ENCODE measurements around the gene EPHB3. TPM values are rescaled to one million over a fixed set of nuclear protein-coding genes. Genes with fewer than 3 reads are reported as not detected.
"Not testable (repeated sequence)": the region's sequence is repeated elsewhere in the genome, so short reads cannot be mapped to it uniquely, and the experiment has no call there.

Gene EPHB3
- total RNA-seq, 1 donor from 2014 or later: 7.2 TPM

DNA sequence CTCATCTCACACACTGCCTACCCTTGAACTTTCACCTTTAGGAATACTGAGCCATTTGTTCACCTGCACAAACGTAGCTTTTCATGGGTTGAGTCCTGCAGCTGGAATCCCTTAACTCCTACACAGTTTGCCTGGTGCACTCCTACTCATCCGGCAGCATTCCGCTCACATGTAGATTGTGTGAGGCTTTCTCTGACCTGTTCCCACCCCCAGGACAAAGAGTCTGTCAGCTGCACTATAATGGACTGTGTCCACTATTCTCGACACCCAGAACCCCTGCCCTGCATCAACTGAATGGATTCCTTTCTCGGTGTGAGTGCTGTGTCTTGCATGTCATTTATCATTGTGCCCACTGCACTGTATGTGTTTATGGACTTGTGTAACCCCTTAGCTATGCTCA, 54.9 kb downstream of the EPHB3 start:
- TF ChIP-seq, protein P1, sequence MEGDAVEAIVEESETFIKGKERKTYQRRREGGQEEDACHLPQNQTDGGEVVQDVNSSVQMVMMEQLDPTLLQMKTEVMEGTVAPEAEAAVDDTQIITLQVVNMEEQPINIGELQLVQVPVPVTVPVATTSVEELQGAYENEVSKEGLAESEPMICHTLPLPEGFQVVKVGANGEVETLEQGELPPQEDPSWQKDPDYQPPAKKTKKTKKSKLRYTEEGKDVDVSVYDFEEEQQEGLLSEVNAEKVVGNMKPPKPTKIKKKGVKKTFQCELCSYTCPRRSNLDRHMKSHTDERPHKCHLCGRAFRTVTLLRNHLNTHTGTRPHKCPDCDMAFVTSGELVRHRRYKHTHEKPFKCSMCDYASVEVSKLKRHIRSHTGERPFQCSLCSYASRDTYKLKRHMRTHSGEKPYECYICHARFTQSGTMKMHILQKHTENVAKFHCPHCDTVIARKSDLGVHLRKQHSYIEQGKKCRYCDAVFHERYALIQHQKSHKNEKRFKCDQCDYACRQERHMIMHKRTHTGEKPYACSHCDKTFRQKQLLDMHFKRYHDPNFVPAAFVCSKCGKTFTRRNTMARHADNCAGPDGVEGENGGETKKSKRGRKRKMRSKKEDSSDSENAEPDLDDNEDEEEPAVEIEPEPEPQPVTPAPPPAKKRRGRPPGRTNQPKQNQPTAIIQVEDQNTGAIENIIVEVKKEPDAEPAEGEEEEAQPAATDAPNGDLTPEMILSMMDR (IDR thresholded peaks at IDR 0.05): no peak
- Mint-ChIP-seq H3K27ac (ENCODE audit: unreplicated experiment) (no peak overlapping the region), H3K4me1 (ENCODE audit: low read depth) (peaks cover 10% of the 10 kb centered on the region), H3K9me3 (ENCODE audit: low read depth) (no peaks in the 10 kb centered on the region), H3K4me3 (ENCODE audit: unreplicated experiment) (no peak overlapping the region), H3K36me3 (ENCODE audit: low read depth) (no peaks in the 10 kb centered on the region), H3K27me3 (ENCODE audit: low read depth) (peaks cover 11% of the 10 kb centered on the region)
- no peak for DNase-seq (ENCODE audit: low spot score)

DNA sequence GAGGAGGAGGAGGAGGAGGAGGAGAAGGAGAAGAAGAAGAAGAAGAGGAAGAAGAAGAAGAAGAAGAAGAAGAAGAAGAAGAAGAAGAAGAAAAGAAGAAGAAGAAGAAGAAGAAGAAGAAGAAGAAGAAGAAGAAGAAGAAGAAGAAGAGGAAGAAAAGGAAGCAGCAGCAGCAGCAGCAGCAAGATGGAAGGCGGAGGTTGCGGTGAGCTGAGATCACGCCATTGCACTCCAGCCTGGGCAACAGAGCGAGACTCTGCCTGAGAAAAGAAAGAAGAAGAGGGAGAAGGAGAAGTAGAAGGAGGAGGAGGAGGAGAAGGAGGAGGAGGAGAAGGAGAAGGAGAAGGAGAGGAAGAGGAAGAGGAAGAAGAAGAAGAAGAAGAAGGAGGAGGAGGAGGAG, 55.7 kb downstream of the EPHB3 start:
- not testable (repeated sequence) for H3K9me3 Mint-ChIP-seq (ENCODE audit: low read depth); H3K36me3 Mint-ChIP-seq (ENCODE audit: low read depth); H3K27ac Mint-ChIP-seq (ENCODE audit: unreplicated experiment); DNase-seq (ENCODE audit: low spot score); H3K4me3 Mint-ChIP-seq (ENCODE audit: unreplicated experiment)
- Mint-ChIP-seq H3K27me3 (ENCODE audit: low read depth) (peaks cover 11% of the 10 kb centered on the region), H3K4me1 (ENCODE audit: low read depth) (peaks cover 10% of the 10 kb centered on the region)

DNA sequence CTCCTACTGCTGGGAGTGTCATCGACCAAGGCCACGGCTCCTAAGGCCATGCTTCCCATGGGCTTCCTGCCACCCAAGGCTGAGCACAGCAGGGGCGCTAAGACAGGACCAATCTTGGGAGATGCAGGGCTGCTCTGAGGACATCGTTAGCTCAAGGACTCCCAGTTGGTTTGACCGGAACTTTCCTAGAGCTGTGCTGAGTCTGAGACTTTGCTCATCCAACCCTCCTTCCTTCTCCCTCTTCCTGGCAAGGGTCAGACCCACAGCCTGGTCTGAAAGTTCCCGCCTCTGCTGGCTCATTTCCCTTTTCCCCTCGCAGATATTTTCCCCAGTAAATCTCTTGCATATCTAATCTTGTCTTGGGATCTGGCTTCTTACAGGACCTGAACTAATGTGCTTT, 57.2 kb downstream of the EPHB3 start:
- Mint-ChIP-seq H3K4me1 (ENCODE audit: low read depth) (peaks cover 10% of the 10 kb centered on the region), H3K9me3 (ENCODE audit: low read depth) (no peaks in the 10 kb centered on the region), H3K27me3 (ENCODE audit: low read depth) (peaks cover 11% of the 10 kb centered on the region), H3K27ac (ENCODE audit: unreplicated experiment) (no peak overlapping the region), H3K4me3 (ENCODE audit: unreplicated experiment) (no peak overlapping the region), H3K36me3 (ENCODE audit: low read depth) (no peaks in the 10 kb centered on the region)
- peak; percentile 48 for DNase-seq (ENCODE audit: low spot score)
- TF ChIP-seq, protein P1 (IDR thresholded peaks at IDR 0.05): no peak

DNA sequence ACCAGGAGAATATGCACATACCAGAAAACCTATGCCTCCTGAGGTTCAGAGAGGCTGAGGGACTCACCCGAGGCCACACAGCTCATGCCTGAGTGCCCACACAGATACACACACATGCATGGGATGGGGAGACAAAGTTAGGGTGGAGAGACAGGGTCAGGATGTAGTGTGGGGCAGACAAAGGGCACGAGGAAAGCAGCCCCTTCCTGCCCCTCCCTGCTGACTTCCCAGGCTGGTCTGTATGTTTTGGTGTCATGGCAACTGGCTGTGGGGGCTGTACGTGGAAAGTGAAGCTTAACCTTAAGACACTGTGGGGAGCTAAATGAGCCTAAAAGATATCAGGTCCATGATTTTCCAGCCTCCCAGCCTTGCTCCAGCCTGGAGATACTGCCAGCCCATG, 57.8 kb downstream of the EPHB3 start:
- H3K4me1 Mint-ChIP-seq (ENCODE audit: low read depth): peaks cover 10% of the 10 kb centered on the region
- no peak overlapping the region for H3K4me3 Mint-ChIP-seq (ENCODE audit: unreplicated experiment)
- no peaks in the 10 kb centered on the region for H3K36me3 Mint-ChIP-seq (ENCODE audit: low read depth)
- TF ChIP-seq, protein P1 (IDR thresholded peaks at IDR 0.05): no peak
- peaks cover 11% of the 10 kb centered on the region for H3K27me3 Mint-ChIP-seq (ENCODE audit: low read depth)
- H3K27ac Mint-ChIP-seq (ENCODE audit: unreplicated experiment): no peak overlapping the region
- DNase-seq (ENCODE audit: low spot score): peak; percentile 14
- no peaks in the 10 kb centered on the region for H3K9me3 Mint-ChIP-seq (ENCODE audit: low read depth)

DNA sequence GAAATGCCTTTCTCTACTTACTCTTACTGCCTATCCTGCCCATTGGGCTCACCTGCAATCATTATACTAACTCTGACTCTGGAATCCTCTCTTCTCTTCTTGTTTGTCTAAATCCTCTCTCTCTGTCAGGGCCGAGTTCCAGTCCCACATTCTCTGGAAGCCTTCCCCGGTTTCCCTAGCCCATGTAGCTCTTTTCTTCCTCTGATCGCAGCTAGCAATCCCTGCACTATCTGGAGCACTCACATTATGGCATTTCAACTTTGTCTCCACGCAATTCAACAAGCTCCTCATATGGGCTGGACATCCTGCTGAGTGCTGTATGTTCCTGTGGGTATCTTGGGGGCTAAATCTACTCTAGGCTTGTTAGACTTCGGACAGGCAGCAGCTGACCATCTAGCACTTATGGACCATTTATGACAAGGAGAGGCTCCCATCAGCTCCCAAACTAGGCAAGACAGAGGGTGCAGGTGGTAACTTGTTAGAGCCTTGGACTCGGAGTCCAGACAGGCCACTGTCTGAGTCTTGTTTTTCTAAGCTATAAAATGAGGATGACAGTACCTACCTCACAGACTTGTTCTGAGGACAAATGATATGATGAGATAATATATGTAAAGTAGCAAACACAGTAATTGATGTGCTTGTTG, 58.3 kb downstream of the EPHB3 start:
- Mint-ChIP-seq H3K27ac (ENCODE audit: unreplicated experiment) (no peak overlapping the region), H3K27me3 (ENCODE audit: low read depth) (peaks cover 11% of the 10 kb centered on the region), H3K4me3 (ENCODE audit: unreplicated experiment) (no peak overlapping the region), H3K9me3 (ENCODE audit: low read depth) (no peaks in the 10 kb centered on the region), H3K36me3 (ENCODE audit: low read depth) (no peaks in the 10 kb centered on the region), H3K4me1 (ENCODE audit: low read depth) (peaks cover 10% of the 10 kb centered on the region)
- DNase-seq (ENCODE audit: low spot score): no peak
- TF ChIP-seq, protein P1 (IDR thresholded peaks at IDR 0.05): no peak

DNA sequence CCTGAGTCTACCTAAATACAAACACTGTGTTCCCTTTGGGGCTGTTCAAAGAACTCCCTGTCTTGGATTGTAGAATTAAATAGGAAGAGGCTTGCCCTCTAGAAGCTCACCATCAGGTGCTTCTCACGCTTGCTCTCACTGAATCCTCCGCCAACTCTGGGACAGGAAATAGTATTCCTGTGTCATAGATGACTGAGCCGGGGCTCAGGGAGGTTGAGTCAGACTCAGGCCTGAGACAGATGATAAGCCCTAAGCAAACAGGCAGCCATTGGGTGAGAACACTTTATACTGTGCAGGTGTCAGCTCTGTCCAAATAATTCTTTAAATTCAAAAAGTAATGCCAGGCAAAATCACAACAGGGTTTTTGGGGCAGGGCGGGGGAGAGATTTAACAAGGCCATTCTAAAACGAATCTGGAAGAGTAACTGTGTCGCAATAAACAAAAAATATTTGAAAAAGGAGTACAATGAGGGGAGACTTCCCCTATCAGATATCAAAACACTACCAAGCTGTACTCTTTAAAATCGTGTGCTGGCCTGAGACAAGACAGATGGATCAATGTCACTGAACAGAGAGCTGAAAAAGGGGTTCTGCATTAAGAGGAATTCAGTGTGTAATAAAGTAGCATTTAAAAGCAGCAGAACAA, 59.0 kb downstream of the EPHB3 start:
- no peaks in the 10 kb centered on the region for H3K9me3 Mint-ChIP-seq (ENCODE audit: low read depth)
- peaks cover 10% of the 10 kb centered on the region for H3K4me1 Mint-ChIP-seq (ENCODE audit: low read depth)
- H3K36me3 Mint-ChIP-seq (ENCODE audit: low read depth): no peaks in the 10 kb centered on the region
- TF ChIP-seq, protein P1 (IDR thresholded peaks at IDR 0.05): no peak
- H3K27ac Mint-ChIP-seq (ENCODE audit: unreplicated experiment): no peak overlapping the region
- DNase-seq (ENCODE audit: low spot score): no peak
- no peak overlapping the region for H3K4me3 Mint-ChIP-seq (ENCODE audit: unreplicated experiment)
- peaks cover 11% of the 10 kb centered on the region for H3K27me3 Mint-ChIP-seq (ENCODE audit: low read depth)

DNA sequence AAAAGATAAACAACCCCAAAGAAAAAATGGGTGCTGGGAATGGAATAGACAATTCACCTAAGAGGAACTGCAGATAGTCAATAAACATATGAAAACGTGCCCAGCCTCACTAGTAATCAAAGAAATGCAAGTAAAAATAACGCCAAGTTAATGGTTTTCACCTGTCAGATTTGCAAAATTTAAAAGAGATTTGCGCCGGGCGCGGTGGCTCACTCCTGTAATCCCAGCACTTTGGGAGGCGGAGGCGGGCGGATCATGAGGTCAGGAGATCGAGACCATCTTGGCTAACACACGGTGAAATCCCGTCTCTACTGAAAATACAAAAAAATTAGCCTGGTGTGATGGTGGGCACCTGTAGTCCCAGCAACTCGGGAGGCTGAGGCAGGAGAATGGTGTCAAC, 60.6 kb downstream of the EPHB3 start:
- not testable (repeated sequence) for H3K4me3 Mint-ChIP-seq (ENCODE audit: unreplicated experiment); H3K27me3 Mint-ChIP-seq (ENCODE audit: low read depth); H3K9me3 Mint-ChIP-seq (ENCODE audit: low read depth); H3K27ac Mint-ChIP-seq (ENCODE audit: unreplicated experiment); H3K36me3 Mint-ChIP-seq (ENCODE audit: low read depth); DNase-seq (ENCODE audit: low spot score)
- H3K4me1 Mint-ChIP-seq (ENCODE audit: low read depth): peaks cover 10% of the 10 kb centered on the region

All from chondrocyte (in vitro differentiated cells).